ENCODE results near the gene MYO18A.
"Not testable (repeated sequence)": the region's sequence is repeated elsewhere in the genome, so short reads cannot be mapped to it uniquely, and the experiment has no call there.

Gene MYO18A

GRCh38 chr17:29212094-29212631 is 32.0 kb upstream of the MYO18A start:
- H3K4me3 ChIP-seq (ENCODE audit: low read depth in 1 of 2, low read length in 2 of 2): no peak overlapping the region
- no peaks in the 10 kb centered on the region for H3K9me3 ChIP-seq (ENCODE audit: control insufficient read depth in 1 of 2, low read length in 2 of 2)
- H3K4me1 ChIP-seq (ENCODE audit: control insufficient read depth in 1 of 2, insufficient read depth in 2 of 2, low read length in 2 of 2): no peaks in the 10 kb centered on the region
- no peak overlapping the region for H3K27ac ChIP-seq (ENCODE audit: low read depth, low read length)
- H3K27me3 ChIP-seq (ENCODE audit: control insufficient read depth in 1 of 2, insufficient read depth in 2 of 2, low read length in 2 of 2): no peaks in the 10 kb centered on the region
- H3K9ac ChIP-seq (ENCODE audit: low read depth in 1 of 2, low read length in 2 of 2): no peak overlapping the region
- H3K36me3 ChIP-seq (ENCODE audit: control insufficient read depth in 1 of 2, insufficient read depth in 2 of 2, low read length in 2 of 2): no peaks in the 10 kb centered on the region

GRCh38 chr17:29210879-29211278 is 30.7 kb upstream of the MYO18A start:
- no peaks in the 10 kb centered on the region for H3K4me1 ChIP-seq (ENCODE audit: control insufficient read depth in 1 of 2, insufficient read depth in 2 of 2, low read length in 2 of 2)
- H3K9me3 ChIP-seq (ENCODE audit: control insufficient read depth in 1 of 2, low read length in 2 of 2): no peaks in the 10 kb centered on the region
- H3K4me3 ChIP-seq (ENCODE audit: low read depth in 1 of 2, low read length in 2 of 2): no peak overlapping the region
- H3K27ac ChIP-seq (ENCODE audit: low read depth, low read length): no peak overlapping the region
- no peaks in the 10 kb centered on the region for H3K36me3 ChIP-seq (ENCODE audit: control insufficient read depth in 1 of 2, insufficient read depth in 2 of 2, low read length in 2 of 2)
- H3K27me3 ChIP-seq (ENCODE audit: control insufficient read depth in 1 of 2, insufficient read depth in 2 of 2, low read length in 2 of 2): no peaks in the 10 kb centered on the region
- H3K9ac ChIP-seq (ENCODE audit: low read depth in 1 of 2, low read length in 2 of 2): no peak overlapping the region

- Histone ChIP-seq H3K27ac (ENCODE audit: low read depth, low read length) (no peak overlapping the region), H3K27me3 (ENCODE audit: control insufficient read depth in 1 of 2, insufficient read depth in 2 of 2, low read length in 2 of 2) (no peaks in the 10 kb centered on the region), H3K4me3 (ENCODE audit: low read depth in 1 of 2, low read length in 2 of 2) (no peak overlapping the region), H3K36me3 (ENCODE audit: control insufficient read depth in 1 of 2, insufficient read depth in 2 of 2, low read length in 2 of 2) (no peaks in the 10 kb centered on the region), H3K9me3 (ENCODE audit: control insufficient read depth in 1 of 2, low read length in 2 of 2) (no peaks in the 10 kb centered on the region), H3K9ac (ENCODE audit: low read depth in 1 of 2, low read length in 2 of 2) (no peak overlapping the region), H3K4me1 (ENCODE audit: control insufficient read depth in 1 of 2, insufficient read depth in 2 of 2, low read length in 2 of 2) (no peaks in the 10 kb centered on the region)
Measured at GRCh38 chr17:29209073-29209472, 28.9 kb upstream of the MYO18A start.

GRCh38 chr17:29207975-29208374 is 27.8 kb upstream of the MYO18A start:
- Histone ChIP-seq H3K27ac (ENCODE audit: low read depth, low read length) (no peak overlapping the region), H3K36me3 (ENCODE audit: control insufficient read depth in 1 of 2, insufficient read depth in 2 of 2, low read length in 2 of 2) (no peaks in the 10 kb centered on the region), H3K27me3 (ENCODE audit: control insufficient read depth in 1 of 2, insufficient read depth in 2 of 2, low read length in 2 of 2) (no peaks in the 10 kb centered on the region), H3K4me1 (ENCODE audit: control insufficient read depth in 1 of 2, insufficient read depth in 2 of 2, low read length in 2 of 2) (no peaks in the 10 kb centered on the region), H3K9ac (ENCODE audit: low read depth in 1 of 2, low read length in 2 of 2) (no peak overlapping the region), H3K9me3 (ENCODE audit: control insufficient read depth in 1 of 2, low read length in 2 of 2) (no peaks in the 10 kb centered on the region), H3K4me3 (ENCODE audit: low read depth in 1 of 2, low read length in 2 of 2) (no peak overlapping the region)

GRCh38 chr17:29205047-29205446 is 24.8 kb upstream of the MYO18A start:
- H3K27ac ChIP-seq (ENCODE audit: low read depth, low read length): no peak overlapping the region
- H3K36me3 ChIP-seq (ENCODE audit: control insufficient read depth in 1 of 2, insufficient read depth in 2 of 2, low read length in 2 of 2): no peaks in the 10 kb centered on the region
- no peaks in the 10 kb centered on the region for H3K9me3 ChIP-seq (ENCODE audit: control insufficient read depth in 1 of 2, low read length in 2 of 2)
- H3K27me3 ChIP-seq (ENCODE audit: control insufficient read depth in 1 of 2, insufficient read depth in 2 of 2, low read length in 2 of 2): no peaks in the 10 kb centered on the region
- no peak overlapping the region for H3K4me3 ChIP-seq (ENCODE audit: low read depth in 1 of 2, low read length in 2 of 2)
- no peaks in the 10 kb centered on the region for H3K4me1 ChIP-seq (ENCODE audit: control insufficient read depth in 1 of 2, insufficient read depth in 2 of 2, low read length in 2 of 2)
- H3K9ac ChIP-seq (ENCODE audit: low read depth in 1 of 2, low read length in 2 of 2): no peak overlapping the region

GRCh38 chr17:29204068-29204804 is 24.0 kb upstream of the MYO18A start:
- not testable (repeated sequence) for H3K27me3 ChIP-seq (ENCODE audit: control insufficient read depth in 1 of 2, insufficient read depth in 2 of 2, low read length in 2 of 2); H3K9me3 ChIP-seq (ENCODE audit: control insufficient read depth in 1 of 2, low read length in 2 of 2); H3K4me1 ChIP-seq (ENCODE audit: control insufficient read depth in 1 of 2, insufficient read depth in 2 of 2, low read length in 2 of 2); H3K9ac ChIP-seq (ENCODE audit: low read depth in 1 of 2, low read length in 2 of 2); H3K4me3 ChIP-seq (ENCODE audit: low read depth in 1 of 2, low read length in 2 of 2); H3K36me3 ChIP-seq (ENCODE audit: control insufficient read depth in 1 of 2, insufficient read depth in 2 of 2, low read length in 2 of 2); H3K27ac ChIP-seq (ENCODE audit: low read depth, low read length)

GRCh38 chr17:29197516-29198272 is 17.5 kb upstream of the MYO18A start:
- H3K9me3 ChIP-seq (ENCODE audit: control insufficient read depth in 1 of 2, low read length in 2 of 2): no peaks in the 10 kb centered on the region
- no peaks in the 10 kb centered on the region for H3K4me1 ChIP-seq (ENCODE audit: control insufficient read depth in 1 of 2, insufficient read depth in 2 of 2, low read length in 2 of 2)
- H3K9ac ChIP-seq (ENCODE audit: low read depth in 1 of 2, low read length in 2 of 2): no peak overlapping the region
- H3K27me3 ChIP-seq (ENCODE audit: control insufficient read depth in 1 of 2, insufficient read depth in 2 of 2, low read length in 2 of 2): peaks cover 0 to 4% of the 10 kb centered on the region in 2 donors
- no peak overlapping the region for H3K4me3 ChIP-seq (ENCODE audit: low read depth in 1 of 2, low read length in 2 of 2)
- no peaks in the 10 kb centered on the region for H3K36me3 ChIP-seq (ENCODE audit: control insufficient read depth in 1 of 2, insufficient read depth in 2 of 2, low read length in 2 of 2)
- no peak overlapping the region for H3K27ac ChIP-seq (ENCODE audit: low read depth, low read length)

GRCh38 chr17:29196769-29197515 is 16.7 kb upstream of the MYO18A start:
- H3K4me3 ChIP-seq (ENCODE audit: low read depth in 1 of 2, low read length in 2 of 2): no peak overlapping the region
- peaks cover 0 to 4% of the 10 kb centered on the region in 2 donors for H3K27me3 ChIP-seq (ENCODE audit: control insufficient read depth in 1 of 2, insufficient read depth in 2 of 2, low read length in 2 of 2)
- no peaks in the 10 kb centered on the region for H3K36me3 ChIP-seq (ENCODE audit: control insufficient read depth in 1 of 2, insufficient read depth in 2 of 2, low read length in 2 of 2)
- no peak overlapping the region for H3K9ac ChIP-seq (ENCODE audit: low read depth in 1 of 2, low read length in 2 of 2)
- no peak overlapping the region for H3K27ac ChIP-seq (ENCODE audit: low read depth, low read length)
- H3K4me1 ChIP-seq (ENCODE audit: control insufficient read depth in 1 of 2, insufficient read depth in 2 of 2, low read length in 2 of 2): no peaks in the 10 kb centered on the region
- H3K9me3 ChIP-seq (ENCODE audit: control insufficient read depth in 1 of 2, low read length in 2 of 2): no peaks in the 10 kb centered on the region

- Histone ChIP-seq H3K4me3 (ENCODE audit: low read depth in 1 of 2, low read length in 2 of 2) (no peak overlapping the region), H3K27ac (ENCODE audit: low read depth, low read length) (no peak overlapping the region), H3K9ac (ENCODE audit: low read depth in 1 of 2, low read length in 2 of 2) (no peak overlapping the region), H3K36me3 (ENCODE audit: control insufficient read depth in 1 of 2, insufficient read depth in 2 of 2, low read length in 2 of 2) (no peaks in the 10 kb centered on the region), H3K4me1 (ENCODE audit: control insufficient read depth in 1 of 2, insufficient read depth in 2 of 2, low read length in 2 of 2) (no peaks in the 10 kb centered on the region), H3K27me3 (ENCODE audit: control insufficient read depth in 1 of 2, insufficient read depth in 2 of 2, low read length in 2 of 2) (peaks cover 0 to 4% of the 10 kb centered on the region in 2 donors), H3K9me3 (ENCODE audit: control insufficient read depth in 1 of 2, low read length in 2 of 2) (no peaks in the 10 kb centered on the region)
Measured at GRCh38 chr17:29195465-29196081, 15.4 kb upstream of the MYO18A start.
